ENCODE data around the gene TOR2A. TPM values are rescaled to one million over a fixed set of nuclear protein-coding genes. Genes with fewer than 3 reads are reported as not detected.

Gene TOR2A
- total and polyA plus RNA-seq, 2 of the 8 experiments (the other 6 are each of a cell fraction or from before 2014, with no cell fraction given) = 18.7 to 24.9 TPM

- TF ChIP-seq EZH2 (IDR thresholded peaks at IDR 0.05; ENCODE audit: low read depth, low read length, severe bottlenecking) (no peak), KDM5A (IDR thresholded peaks at IDR 0.05; ENCODE audit: low read length) (no peak), CEBPB (IDR thresholded peaks at IDR 0.05; ENCODE audit: low read depth, low read length) (no peak)
Observed at GRCh38 chr9:127729522-127730256, 5.4 kb downstream of the TOR2A start (continued).
